ENCODE measurements around the gene UBE2H. TPM values are rescaled to one million over a fixed set of nuclear protein-coding genes. Genes with fewer than 3 reads are reported as not detected.

UBE2H gene
- total RNA-seq, 1 donor, result 69.1 TPM

DNA sequence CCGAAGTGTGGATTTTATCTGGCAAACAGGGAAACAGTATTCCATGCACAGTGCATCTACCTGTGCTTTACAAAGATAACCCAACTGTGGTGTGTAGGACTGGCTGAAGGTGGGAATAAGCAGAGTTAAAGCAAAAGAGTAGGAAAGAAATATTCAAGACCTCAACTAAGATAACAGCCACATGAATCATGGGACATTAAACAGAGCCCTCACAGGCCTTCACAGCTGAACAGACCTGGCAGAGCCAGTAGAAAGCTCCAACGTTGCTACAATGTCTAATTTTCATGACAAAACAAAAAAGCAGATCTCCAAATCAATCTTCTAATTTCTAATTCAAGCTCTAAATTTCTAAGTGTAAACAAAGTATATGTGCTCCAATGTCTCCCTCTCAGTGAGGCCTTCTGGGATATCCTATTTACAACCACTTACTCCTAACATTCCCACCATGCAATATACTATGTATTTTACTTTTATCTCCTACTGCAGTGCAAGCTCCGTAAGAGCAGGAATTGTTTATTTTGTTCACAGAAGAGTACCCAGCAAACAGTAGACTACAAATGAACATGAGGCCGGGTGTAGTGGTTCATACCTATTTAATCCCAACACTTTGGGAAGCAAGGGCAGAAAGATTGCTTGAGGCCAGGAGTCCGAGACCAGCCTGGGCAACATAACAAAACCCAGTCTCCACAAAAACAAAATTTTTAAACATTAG is 63.5 kb downstream of the UBE2H start:
- TF ChIP-seq, protein P1, sequence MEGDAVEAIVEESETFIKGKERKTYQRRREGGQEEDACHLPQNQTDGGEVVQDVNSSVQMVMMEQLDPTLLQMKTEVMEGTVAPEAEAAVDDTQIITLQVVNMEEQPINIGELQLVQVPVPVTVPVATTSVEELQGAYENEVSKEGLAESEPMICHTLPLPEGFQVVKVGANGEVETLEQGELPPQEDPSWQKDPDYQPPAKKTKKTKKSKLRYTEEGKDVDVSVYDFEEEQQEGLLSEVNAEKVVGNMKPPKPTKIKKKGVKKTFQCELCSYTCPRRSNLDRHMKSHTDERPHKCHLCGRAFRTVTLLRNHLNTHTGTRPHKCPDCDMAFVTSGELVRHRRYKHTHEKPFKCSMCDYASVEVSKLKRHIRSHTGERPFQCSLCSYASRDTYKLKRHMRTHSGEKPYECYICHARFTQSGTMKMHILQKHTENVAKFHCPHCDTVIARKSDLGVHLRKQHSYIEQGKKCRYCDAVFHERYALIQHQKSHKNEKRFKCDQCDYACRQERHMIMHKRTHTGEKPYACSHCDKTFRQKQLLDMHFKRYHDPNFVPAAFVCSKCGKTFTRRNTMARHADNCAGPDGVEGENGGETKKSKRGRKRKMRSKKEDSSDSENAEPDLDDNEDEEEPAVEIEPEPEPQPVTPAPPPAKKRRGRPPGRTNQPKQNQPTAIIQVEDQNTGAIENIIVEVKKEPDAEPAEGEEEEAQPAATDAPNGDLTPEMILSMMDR (IDR thresholded peaks at IDR 0.05; ENCODE audit: insufficient read depth, low read depth, low read length), result no peak
- H3K4me3 ChIP-seq (ENCODE audit: low read depth, low read length), result no peak overlapping the region
- peak; percentile 14 for DNase-seq (ENCODE audit: low read depth)

- H3K4me3 ChIP-seq (ENCODE audit: low read depth, low read length), result no peak overlapping the region
- TF ChIP-seq, protein P1 (IDR thresholded peaks at IDR 0.05; ENCODE audit: insufficient read depth, low read depth, low read length), result no peak
- DNase-seq (ENCODE audit: low read depth), result no peak
Observed at GRCh38 chr7:129887865-129888264, 64.9 kb downstream of the UBE2H start.

- H3K4me3 ChIP-seq (ENCODE audit: low read depth, low read length), result no peak overlapping the region
- TF ChIP-seq, protein P1 (IDR thresholded peaks at IDR 0.05; ENCODE audit: insufficient read depth, low read depth, low read length), result no peak
Observed at GRCh38 chr7:129886818-129887186, 66.0 kb downstream of the UBE2H start.

GRCh38 chr7:129886167-129886817 is 66.5 kb downstream of the UBE2H start:
- no peak for DNase-seq (ENCODE audit: low read depth)
- H3K4me3 ChIP-seq (ENCODE audit: low read depth, low read length), result no peak overlapping the region
- TF ChIP-seq, protein P1 (IDR thresholded peaks at IDR 0.05; ENCODE audit: insufficient read depth, low read depth, low read length), result no peak

More at GRCh38 chr7:129886818-129887186, 66.0 kb downstream of the UBE2H start:
- DNase-seq (ENCODE audit: low read depth), result no peak

GRCh38 chr7:129884495-129884894 is 68.3 kb downstream of the UBE2H start:
- DNase-seq (ENCODE audit: low read depth), result no peak
- TF ChIP-seq, protein P1 (IDR thresholded peaks at IDR 0.05; ENCODE audit: insufficient read depth, low read depth, low read length), result no peak
- H3K4me3 ChIP-seq (ENCODE audit: low read depth, low read length), result no peak overlapping the region

DNA sequence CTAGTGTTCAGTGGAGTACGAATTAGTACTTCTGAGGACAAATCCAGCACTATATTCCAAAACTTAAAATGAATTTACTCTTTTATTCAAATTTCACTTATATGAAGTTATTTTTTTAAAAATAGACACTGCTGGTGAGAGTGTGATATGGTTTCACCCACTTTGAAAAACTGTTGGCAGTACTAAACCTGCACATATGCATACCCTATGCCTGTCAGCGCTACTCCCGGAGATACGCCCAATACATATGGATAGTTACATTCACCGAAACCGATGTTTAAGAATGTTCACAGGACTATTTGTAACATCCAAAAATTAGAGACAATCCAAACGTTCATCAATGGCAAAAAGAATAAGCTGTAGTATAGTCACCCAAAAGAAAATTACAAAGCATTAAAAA is 69.6 kb downstream of the UBE2H start:
- TF ChIP-seq, protein P1 (IDR thresholded peaks at IDR 0.05; ENCODE audit: insufficient read depth, low read depth, low read length), result no peak
- no peak for DNase-seq (ENCODE audit: low read depth)
- H3K4me3 ChIP-seq (ENCODE audit: low read depth, low read length), result no peak overlapping the region

All from fibroblast of villous mesenchyme (primary cell).